Activated naive CD8-positive, alpha-beta T cell treated with anti-CD3 and anti-CD28 coated beads, Interleukin-2, amount 50 U/mL, for 16 hours (primary cell): ENCODE results near the gene TMEM53.

ENCODE experiments used
- DNase-seq: peaks from one replicate; pipeline ENCODE4 v3.0.0-alpha.2; 2020; ENCODE audit warnings: low read depth, low spot score

Gene TMEM53

GRCh38 chr1:44628962-44629756 lies 45.1 kb downstream of the TMEM53 start:
- DNase-seq: no peak

- DNase-seq: no peak
These were observed 48.9 kb downstream of the TMEM53 start for GRCh38 chr1:44625348-44625747.

- DNase-seq: no peak
These were observed 49.9 kb downstream of the TMEM53 start for GRCh38 chr1:44624268-44624901.

DNA sequence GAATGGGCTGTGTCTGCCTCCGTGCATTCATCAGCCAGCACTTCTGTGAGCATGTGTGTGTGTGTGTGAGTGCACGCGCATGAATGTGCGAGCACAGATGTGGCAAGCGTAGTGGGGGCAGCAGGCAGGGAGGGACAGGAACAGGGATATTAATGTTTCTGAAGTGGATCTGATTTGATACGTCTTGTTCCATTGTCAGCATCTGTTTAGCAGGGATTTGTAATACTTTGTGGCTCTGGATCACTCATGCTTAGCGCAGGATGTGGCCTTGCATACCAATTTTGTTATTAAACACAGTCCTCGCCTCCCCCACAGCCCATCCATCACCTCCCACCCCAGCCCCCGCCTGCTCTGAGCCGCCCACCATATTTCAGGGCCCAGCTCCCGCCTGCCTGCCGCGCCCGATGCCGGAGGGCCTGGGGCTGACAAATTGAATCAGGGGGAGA lies 52.4 kb downstream of the TMEM53 start:
- DNase-seq: no peak

DNA sequence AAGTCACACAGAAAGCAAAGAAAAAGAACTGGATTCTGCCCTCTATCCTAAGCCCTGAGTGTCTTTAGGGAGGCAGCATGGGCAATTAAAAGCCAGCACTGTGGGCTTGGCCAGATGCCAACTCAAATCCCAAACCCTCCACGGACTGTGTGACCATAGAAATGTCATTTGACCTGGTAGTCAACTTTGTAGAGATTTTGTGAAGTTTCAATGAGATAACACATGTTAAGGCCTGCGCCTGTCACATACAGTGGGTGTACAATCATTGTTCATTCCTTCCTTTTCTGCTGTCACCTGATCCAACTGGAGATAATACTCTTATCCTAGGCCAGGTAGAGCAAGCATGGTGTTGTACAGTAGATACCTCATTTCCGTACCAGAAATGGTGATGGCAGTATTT lies 54.2 kb downstream of the TMEM53 start:
- no peak for DNase-seq

DNA sequence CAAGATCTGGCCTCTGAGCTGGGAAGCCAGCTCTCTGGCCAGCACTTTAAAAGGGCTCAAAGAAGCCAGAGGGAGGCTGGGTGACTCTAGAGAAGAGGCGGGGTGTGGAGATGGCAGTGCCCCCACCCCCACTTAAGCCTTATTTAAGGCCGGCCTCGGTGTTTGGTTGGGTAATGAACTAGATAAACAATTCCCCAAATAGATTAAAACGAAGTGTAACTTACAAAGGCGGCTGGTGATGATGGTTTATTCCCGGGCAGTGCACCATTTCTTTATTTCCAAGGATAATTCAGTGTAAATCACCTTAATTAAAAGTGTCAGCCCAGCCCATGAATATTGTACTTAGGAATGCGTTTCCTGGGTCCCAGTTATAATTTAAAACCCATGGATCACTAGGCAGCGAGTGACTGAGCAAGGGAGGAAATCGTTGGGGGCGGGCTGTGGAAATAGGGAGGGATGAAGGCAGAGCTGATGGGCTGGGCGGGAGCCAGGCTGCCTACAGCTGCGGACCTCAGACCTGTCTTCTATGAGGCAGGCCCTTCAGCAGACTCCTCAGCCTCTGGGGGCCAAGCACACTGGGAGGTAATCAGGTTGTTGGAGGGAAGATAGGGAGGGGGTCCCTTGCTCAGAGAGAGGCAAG lies 54.9 kb downstream of the TMEM53 start:
- no peak for DNase-seq

GRCh38 chr1:44617703-44618029 lies 56.6 kb downstream of the TMEM53 start:
- DNase-seq: no peak

DNA sequence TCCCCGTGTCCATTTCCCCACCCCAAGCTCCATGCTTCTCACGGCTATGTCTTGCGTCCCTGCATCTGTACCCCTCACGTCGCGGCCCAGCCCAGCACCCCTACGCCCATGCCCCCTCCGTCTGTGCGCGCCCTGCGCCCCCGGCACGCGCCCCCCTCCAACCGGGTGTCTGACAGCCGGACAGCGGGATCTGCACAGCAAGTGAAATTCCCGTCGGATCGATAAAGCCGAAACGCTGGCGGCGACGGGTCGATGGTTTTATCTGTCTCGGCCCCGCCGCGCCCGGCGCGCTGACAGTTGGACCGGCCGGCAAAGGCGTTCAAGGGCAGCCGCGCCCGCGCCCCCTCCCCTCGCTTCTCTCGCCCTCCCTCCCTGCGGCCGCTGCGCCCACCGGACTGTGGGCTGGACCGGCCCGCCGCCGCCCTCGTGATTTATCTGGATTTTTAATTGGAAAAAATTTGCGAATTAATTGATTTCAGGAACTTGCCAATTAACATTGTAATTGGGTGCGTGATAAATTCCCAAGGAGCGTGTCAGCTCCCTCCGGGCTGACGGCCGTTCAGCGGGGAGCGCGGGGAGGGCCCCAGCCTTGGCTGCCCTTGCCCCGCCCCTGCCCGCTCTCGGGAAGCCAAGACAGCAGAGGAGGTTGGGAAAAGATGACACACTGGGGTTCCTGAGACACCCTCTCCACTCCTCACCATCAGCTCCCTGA lies 57.1 kb downstream of the TMEM53 start:
- no peak for DNase-seq

DNA sequence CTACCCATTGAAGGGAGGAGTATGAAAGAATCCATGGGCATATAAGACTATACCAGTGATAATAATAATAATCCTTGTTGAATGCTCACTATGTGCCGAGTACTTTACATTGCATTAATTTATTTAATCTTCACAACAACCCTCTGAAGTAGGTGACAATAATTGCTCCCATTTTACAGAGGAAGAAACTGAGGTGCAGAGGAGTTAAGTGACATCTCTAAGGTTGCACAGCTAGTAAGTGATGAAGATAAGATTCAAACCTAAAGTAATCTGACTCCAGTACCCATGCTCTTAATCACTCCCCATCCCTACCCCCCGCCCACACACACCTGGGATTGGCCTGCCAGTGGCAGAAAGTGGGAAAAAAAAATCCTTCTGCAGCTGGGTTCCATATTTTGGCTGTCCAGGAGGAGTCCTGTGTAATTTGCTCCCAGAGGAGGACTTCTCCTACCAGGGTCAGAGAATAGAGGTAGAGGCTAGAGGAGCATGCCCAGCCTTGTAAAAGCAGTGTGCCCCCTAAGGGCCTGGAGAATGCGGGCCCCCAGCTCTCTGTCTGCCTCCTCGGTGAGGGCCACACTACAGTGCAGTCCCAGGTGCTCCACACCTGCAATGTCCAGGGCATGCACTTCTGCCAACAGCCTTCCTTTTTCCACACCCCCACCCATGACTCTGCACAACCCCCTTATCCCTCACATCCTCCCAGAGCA lies 57.8 kb downstream of the TMEM53 start:
- DNase-seq: no peak

- no peak for DNase-seq
These were observed 60.3 kb downstream of the TMEM53 start for GRCh38 chr1:44613941-44614340.

DNA sequence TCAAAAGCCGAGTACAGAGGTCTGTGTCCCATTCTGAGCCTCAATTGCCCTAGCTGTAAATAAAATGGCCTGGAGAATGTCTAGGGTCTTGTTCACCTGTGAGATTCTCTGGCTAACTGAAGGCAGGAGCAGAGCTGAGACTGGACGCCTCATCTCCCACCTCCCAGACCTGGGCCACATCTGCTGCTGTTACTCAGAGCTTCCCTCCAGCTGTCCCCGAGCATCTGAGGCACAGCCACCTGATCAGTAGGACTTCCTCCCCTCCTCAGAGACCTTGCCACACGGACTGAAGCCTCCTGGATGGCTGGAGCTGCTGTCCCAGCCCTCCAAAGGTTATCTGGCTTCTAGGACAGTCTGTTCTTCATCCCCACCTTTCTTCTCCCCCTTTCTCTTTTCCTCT lies 62.4 kb downstream of the TMEM53 start:
- DNase-seq: no peak

DNA sequence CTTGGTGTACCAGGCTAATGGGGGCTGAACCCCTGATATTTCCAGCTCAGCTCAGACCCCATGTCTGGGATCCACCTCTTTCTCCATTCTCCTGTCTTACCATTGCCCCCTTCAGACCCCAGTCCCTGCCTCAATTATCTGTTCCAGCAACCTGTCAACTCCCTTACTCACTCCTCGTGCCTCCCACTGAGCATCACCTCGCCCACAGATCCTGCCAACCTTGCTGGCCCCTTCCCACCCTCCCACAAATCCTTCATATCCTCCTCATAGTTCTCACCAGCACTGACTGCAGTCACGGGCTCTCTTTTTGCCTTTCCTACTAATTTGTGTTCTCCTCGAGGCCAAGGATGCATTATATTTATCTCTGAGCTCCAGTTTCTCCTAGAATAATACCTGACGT lies 62.9 kb downstream of the TMEM53 start:
- no peak for DNase-seq

GRCh38 chr1:44610527-44611148 lies 63.6 kb downstream of the TMEM53 start:
- no peak for DNase-seq

DNA sequence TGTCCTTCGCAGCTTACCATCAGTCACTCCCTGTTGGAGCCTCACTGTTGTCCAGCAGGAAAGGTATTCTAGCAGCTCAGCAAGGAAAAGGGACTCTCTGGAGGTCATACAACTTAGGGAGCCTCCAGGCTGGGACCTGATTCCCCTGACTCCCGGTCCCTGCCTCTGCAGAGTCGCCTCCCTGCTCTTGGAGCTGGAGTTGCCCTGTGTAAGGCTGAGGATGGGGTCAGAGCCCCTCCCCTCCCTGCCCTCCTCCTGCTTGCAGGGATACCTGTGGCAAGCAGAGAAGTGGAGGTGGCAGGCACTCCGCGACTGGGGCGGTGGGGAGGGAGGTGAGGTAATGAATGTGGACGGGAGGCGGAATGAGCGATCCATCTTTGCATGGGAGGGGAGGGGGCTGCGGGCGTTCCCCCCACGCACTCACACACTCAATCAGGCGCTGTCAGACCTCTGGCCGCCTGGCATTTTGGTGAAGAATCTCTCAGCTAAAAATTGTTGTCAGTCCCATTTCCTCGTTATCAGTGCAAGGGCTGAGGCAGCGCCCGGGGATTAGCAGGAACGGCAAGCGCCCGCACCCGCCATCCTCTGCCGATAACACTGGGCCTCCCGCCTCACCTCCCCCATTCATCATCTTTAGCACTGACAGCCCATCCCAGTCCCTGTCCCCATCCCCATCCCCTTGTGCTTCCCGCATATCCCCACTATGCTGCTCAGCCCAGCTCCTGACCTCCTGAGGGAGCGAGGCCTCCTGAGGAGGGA lies 64.3 kb downstream of the TMEM53 start:
- no peak for DNase-seq

GRCh38 chr1:44609412-44609767 lies 64.9 kb downstream of the TMEM53 start:
- no peak for DNase-seq

DNA sequence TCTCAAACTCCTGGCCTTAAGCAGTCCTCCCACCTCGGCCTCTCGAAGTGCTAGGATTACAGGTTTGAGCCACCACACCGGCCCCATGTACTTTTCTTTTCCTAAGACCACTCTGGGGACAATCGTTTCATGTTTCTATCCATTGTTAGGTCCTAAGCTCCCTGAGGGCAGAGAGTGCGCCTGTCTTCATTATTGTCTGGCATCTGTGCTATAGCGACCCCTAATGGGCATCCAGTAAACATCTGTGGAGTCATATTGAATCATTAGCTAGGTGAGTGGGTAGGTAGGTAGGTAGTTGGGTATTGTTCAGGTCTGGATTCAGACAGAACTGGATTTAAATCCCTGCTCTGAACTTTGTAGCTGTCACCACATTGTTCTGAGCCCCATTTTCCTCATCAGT lies 66.1 kb downstream of the TMEM53 start:
- DNase-seq: no peak

- DNase-seq: no peak
These were observed 67.5 kb downstream of the TMEM53 start for GRCh38 chr1:44606701-44607281.

DNA sequence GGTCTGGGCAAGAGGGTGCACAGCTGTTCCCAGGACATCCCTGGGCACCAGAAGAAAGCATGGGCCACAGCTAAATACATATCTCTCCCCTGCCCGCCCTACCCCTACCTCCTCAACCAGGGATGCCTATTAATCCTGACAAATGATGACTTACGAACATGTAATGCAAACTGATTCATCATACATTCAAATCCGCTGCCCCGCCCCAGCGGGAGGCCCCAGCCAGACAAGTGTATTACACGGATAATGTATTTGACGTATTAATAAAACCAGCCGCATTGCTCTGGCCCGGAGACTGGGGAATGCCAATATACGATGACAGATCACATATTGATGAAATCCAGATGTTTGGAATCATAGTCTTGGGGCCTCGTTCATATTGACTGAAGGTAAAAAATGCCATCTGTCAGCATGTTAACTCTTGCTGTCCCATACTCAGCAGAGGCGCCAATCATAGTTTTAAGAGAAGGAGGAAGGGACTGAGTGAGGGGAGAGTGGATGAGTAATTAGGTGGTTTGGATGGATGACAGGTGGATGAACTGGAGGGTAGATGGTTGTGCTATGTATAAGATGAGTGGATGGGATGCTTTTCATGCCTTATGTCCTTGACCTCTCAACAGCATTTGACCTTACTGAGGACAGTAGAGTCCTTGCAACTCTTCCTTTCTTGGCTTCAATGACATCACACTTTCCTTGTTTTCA lies 68.2 kb downstream of the TMEM53 start:
- no peak for DNase-seq

DNA sequence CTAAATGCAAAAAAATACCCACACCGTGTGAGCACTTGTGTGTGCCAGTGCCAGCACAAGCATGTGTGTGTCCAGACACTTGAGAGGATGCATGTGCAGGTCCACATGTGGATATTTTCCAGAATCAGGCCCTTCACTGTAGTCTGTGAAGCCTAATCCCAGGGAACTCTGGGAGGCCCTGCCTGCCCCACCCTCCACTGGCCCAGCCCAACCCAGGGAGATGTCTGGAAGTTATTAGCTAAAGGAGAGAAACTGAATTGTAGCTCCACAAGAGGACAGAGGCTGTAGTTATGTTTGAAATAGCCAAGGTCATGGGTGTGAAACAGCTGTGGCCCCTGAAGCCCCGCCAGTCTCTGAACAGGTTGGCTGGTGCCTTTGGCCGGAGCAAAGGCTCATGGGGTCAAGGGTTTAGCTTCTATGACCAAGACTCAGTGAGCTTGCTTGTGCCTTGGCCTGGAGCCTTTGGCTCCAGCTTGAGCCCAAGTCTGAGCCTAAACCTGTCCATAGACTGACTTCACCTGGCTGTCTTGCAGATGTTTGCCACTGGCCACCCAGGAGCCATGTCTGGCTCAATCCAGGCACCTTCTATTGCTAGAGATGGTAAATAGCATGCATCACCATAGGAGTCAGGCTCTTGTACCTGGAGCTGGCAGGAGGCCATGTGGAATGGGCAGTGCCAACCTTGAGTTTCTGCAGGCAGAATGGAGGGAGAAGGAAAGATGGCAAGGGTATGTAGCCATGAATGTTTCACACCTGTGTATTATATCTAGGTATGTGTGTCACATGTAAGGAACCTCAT lies 69.9 kb downstream of the TMEM53 start:
- DNase-seq: no peak
